Fibroblast of pulmonary artery (primary cell): Measurements from ENCODE around the gene GALNT9.
A peak's percentile ranks its signal among the peaks of the same experiment; 100 is the strongest.

Experiments
- DNase-seq: peaks from one replicate; pipeline ENCODE4 v3.0.0-alpha.2; 2010; ENCODE audit warnings: low read depth
- H3K4me3 ChIP-seq: replicated peaks from 2 replicates; pipeline ENCODE4 v1.5.1; 2011; ENCODE audit warnings: low read depth, mild to moderate bottlenecking, control low read depth, low read length, moderate library complexity
- CTCF ChIP-seq: IDR thresholded peaks from 2 replicates; pipeline ENCODE4 v1.5.1; 2011; ENCODE audit warnings: mild to moderate bottlenecking, control low read depth, low read length, inconsistent platforms; ENCODE audit errors: missing control alignments

Gene GALNT9

GRCh38 chr12:132188451-132188901 lies 140.9 kb downstream of the GALNT9 start:
- peak overlapping the region; percentile 58 for H3K4me3 ChIP-seq
- DNase-seq, result no peak
- TF ChIP-seq CTCF, result no peak

GRCh38 chr12:132187646-132188450 lies 141.5 kb downstream of the GALNT9 start:
- no peak for TF ChIP-seq CTCF
- no peak overlapping the region for H3K4me3 ChIP-seq
- no peak for DNase-seq

GRCh38 chr12:132186857-132187620 lies 142.3 kb downstream of the GALNT9 start:
- H3K4me3 ChIP-seq, result no peak overlapping the region
- DNase-seq, result no peak
- TF ChIP-seq CTCF, result no peak

GRCh38 chr12:132186208-132186856 lies 143.1 kb downstream of the GALNT9 start:
- TF ChIP-seq CTCF, result no peak
- DNase-seq, result no peak
- H3K4me3 ChIP-seq, result no peak overlapping the region

DNA sequence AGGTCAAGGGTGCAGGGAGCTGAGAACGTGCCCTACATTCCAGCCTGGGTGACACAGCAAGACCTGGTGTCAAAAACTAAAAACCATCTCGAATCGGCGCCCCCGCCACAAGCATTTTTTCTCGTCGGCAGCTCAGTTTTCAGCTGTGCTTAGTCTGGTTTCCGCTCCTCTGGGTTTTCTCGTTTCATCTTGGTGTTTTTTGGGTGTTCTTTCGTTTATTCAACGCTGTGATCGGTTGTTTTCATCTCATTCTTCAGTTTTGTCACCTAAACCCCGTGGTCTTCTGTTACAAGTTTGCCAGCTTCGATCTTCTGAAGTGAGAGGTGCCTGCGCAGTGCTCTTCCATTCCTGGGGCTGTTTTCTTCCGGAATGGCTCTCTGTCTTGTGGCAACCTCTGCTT lies 143.7 kb downstream of the GALNT9 start:
- TF ChIP-seq CTCF, result no peak
- DNase-seq, result no peak
- no peak overlapping the region for H3K4me3 ChIP-seq

- no peak overlapping the region for H3K4me3 ChIP-seq
- DNase-seq, result no peak
- TF ChIP-seq CTCF, result no peak
Observed at GRCh38 chr12:132182711-132183365, 146.6 kb downstream of the GALNT9 start.
